ENCODE measurements around the gene ATP6V0D1. TPM values are rescaled to one million over a fixed set of nuclear protein-coding genes. Genes with fewer than 3 reads are reported as not detected.

ATP6V0D1 gene
- total RNA-seq, 1 donor from 2014 or later = 64.3 TPM

- TF ChIP-seq CTCF (IDR thresholded peaks at IDR 0.05) = no peak
- H3K36me3 ChIP-seq = peaks cover 27 to 48% of the 10 kb centered on the region in 2 donors
- no peaks in the 10 kb centered on the region for H3K9me3 ChIP-seq
- no peaks in the 10 kb centered on the region for H3K27me3 ChIP-seq
- no peak overlapping the region for H3K4me3 ChIP-seq
- intact Hi-C loops (cut with DNase I) = no loop called here
- no peak for DNase-seq (ENCODE audit: low spot score in 2 of 2)
- no peak overlapping the region for H3K27ac ChIP-seq
- H3K4me1 ChIP-seq = peaks cover 0 to 20% of the 10 kb centered on the region in 2 donors
Observed at GRCh38 chr16:67448580-67448979, 32.4 kb downstream of the ATP6V0D1 start.

GRCh38 chr16:67447508-67448076 is 33.4 kb downstream of the ATP6V0D1 start:
- no peak overlapping the region for H3K4me3 ChIP-seq
- peaks cover 24 to 44% of the 10 kb centered on the region in 2 donors for H3K36me3 ChIP-seq
- H3K27ac ChIP-seq = no peak overlapping the region
- H3K9me3 ChIP-seq = no peaks in the 10 kb centered on the region
- intact Hi-C loops (cut with DNase I) = no loop called here
- H3K4me1 ChIP-seq = peaks cover 0 to 20% of the 10 kb centered on the region in 2 donors
- DNase-seq (ENCODE audit: low spot score in 2 of 2) = no peak
- no peak for TF ChIP-seq CTCF (IDR thresholded peaks at IDR 0.05)
- no peaks in the 10 kb centered on the region for H3K27me3 ChIP-seq

GRCh38 chr16:67446968-67447507 is 33.9 kb downstream of the ATP6V0D1 start:
- no peak overlapping the region for H3K4me3 ChIP-seq
- no peak for TF ChIP-seq CTCF (IDR thresholded peaks at IDR 0.05)
- no peak for DNase-seq (ENCODE audit: low spot score in 2 of 2)
- peaks cover 0 to 20% of the 10 kb centered on the region in 2 donors for H3K4me1 ChIP-seq
- intact Hi-C loops (cut with DNase I) = no loop called here
- H3K27me3 ChIP-seq = no peaks in the 10 kb centered on the region
- peaks cover 23 to 39% of the 10 kb centered on the region in 2 donors for H3K36me3 ChIP-seq
- H3K9me3 ChIP-seq = no peaks in the 10 kb centered on the region
- no peak overlapping the region for H3K27ac ChIP-seq

GRCh38 chr16:67445913-67446907 is 34.7 kb downstream of the ATP6V0D1 start:
- no peak for TF ChIP-seq CTCF (IDR thresholded peaks at IDR 0.05)
- Histone ChIP-seq H3K4me1 (peaks cover 0 to 15% of the 10 kb centered on the region in 2 donors), H3K27ac (no peak overlapping the region), H3K9me3 (no peaks in the 10 kb centered on the region), H3K27me3 (no peaks in the 10 kb centered on the region), H3K36me3 (peaks cover 16 to 32% of the 10 kb centered on the region in 2 donors), H3K4me3 (no peak overlapping the region)
- intact Hi-C loops (cut with DNase I) = no loop called here
- DNase-seq (ENCODE audit: low spot score in 2 of 2) = no peak

GRCh38 chr16:67445441-67445912 is 35.5 kb downstream of the ATP6V0D1 start:
- H3K4me1 ChIP-seq = peaks cover 0 to 11% of the 10 kb centered on the region in 2 donors

More at GRCh38 chr16:67445441-67445912, 35.5 kb downstream of the ATP6V0D1 start:
- intact Hi-C loops (cut with DNase I) = no loop called here
- Histone ChIP-seq H3K9me3 (no peaks in the 10 kb centered on the region), H3K4me3 (no peak overlapping the region), H3K27ac (no peak overlapping the region), H3K36me3 (peaks cover 14 to 34% of the 10 kb centered on the region in 2 donors), H3K27me3 (no peaks in the 10 kb centered on the region)
- no peak for DNase-seq (ENCODE audit: low spot score in 2 of 2)
- TF ChIP-seq CTCF (IDR thresholded peaks at IDR 0.05) = no peak

All from ascending aorta (tissue), 2 donors.